Colon (tissue), 2 donors: ENCODE data around the gene TAF6L.
"Not testable (repeated sequence)": the region's sequence is repeated elsewhere in the genome, so short reads cannot be mapped to it uniquely, and the experiment has no call there.

Source experiments
- FAIRE-seq: peaks from 2 replicates; lab custom pipeline; 2012; peaks lifted over from hg19 to GRCh38; lab: Jason Lieb, UNC
- donor health status: control.
- donor health status: control.

The TAF6L gene

GRCh38 chr11:62771144-62772021 is at the start of gene TAF6L:
Gene TAF6L (plus strand): TSS chr11:62771396. CDS start chr11:62775784, 4,388 bp downstream.
- FAIRE-seq, result no peak

GRCh38 chr11:62721994-62722393 is 49.2 kb upstream of the TAF6L start:
- FAIRE-seq, result no peak

- no peak for FAIRE-seq
Observed at GRCh38 chr11:62724171-62724570, 47.0 kb upstream of the TAF6L start.

GRCh38 chr11:62725646-62726045 is 45.5 kb upstream of the TAF6L start:
- FAIRE-seq, result no peak

- no peak for FAIRE-seq
Observed at GRCh38 chr11:62726156-62726914, 44.9 kb upstream of the TAF6L start.

- no peak for FAIRE-seq
Observed at GRCh38 chr11:62726915-62727164, 44.4 kb upstream of the TAF6L start.

- FAIRE-seq, result no peak
Observed at GRCh38 chr11:62727165-62727871, 43.9 kb upstream of the TAF6L start, which contains the start of gene HNRNPUL2. Gene HNRNPUL2 (minus strand): TSS chr11:62727457. CDS start chr11:62727156, 301 bp downstream.

- no peak for FAIRE-seq
Observed at GRCh38 chr11:62727872-62728170, 43.4 kb upstream of the TAF6L start.

GRCh38 chr11:62728171-62728988 is 42.8 kb upstream of the TAF6L start, which contains the start of gene TTC9C:
Gene TTC9C (plus strand): TSS chr11:62728486. CDS start chr11:62728849, 363 bp downstream.
- no peak for FAIRE-seq

GRCh38 chr11:62730076-62730475 is 41.1 kb upstream of the TAF6L start:
- FAIRE-seq, result not testable (repeated sequence)

- FAIRE-seq, result no peak
Observed at GRCh38 chr11:62732830-62733229, 38.4 kb upstream of the TAF6L start.

- no peak for FAIRE-seq
Observed at GRCh38 chr11:62737196-62737595, 34.0 kb upstream of the TAF6L start.

GRCh38 chr11:62747475-62748160 is 23.6 kb upstream of the TAF6L start:
- no peak for FAIRE-seq

- not testable (repeated sequence) for FAIRE-seq
Observed at GRCh38 chr11:62749931-62750330, 21.3 kb upstream of the TAF6L start.

GRCh38 chr11:62752177-62752785 is 18.9 kb upstream of the TAF6L start:
- FAIRE-seq, result no peak

GRCh38 chr11:62752994-62753735 is 18.0 kb upstream of the TAF6L start:
- FAIRE-seq, result no peak

GRCh38 chr11:62753736-62754603 is 17.2 kb upstream of the TAF6L start, which contains the start of gene ZBTB3:
Gene ZBTB3 (minus strand): TSS chr11:62754160. CDS start chr11:62753664, 496 bp downstream.
- FAIRE-seq, result no peak

- no peak for FAIRE-seq
Observed at GRCh38 chr11:62755086-62755615, 16.0 kb upstream of the TAF6L start.
